ENCODE results near the gene ABCA3.

Gene ABCA3

GRCh38 chr16:2340564-2341455, at the start of gene ABCA3:
ABCA3 (minus strand) TSS chr16:2340728; CDS start chr16:2326466, 14,262 bp downstream.
- peak; percentile 95 to 99 (median 97) for DNase-seq

GRCh38 chr16:2388875-2389433, 48.4 kb upstream of the ABCA3 start:
- DNase-seq, result peak in 2 of 3 experiments; percentile 3 to 40

- DNase-seq, result no peak
Measured at GRCh38 chr16:2388139-2388874, 47.8 kb upstream of the ABCA3 start.

- no peak for DNase-seq
Measured at GRCh38 chr16:2386990-2387389, 46.5 kb upstream of the ABCA3 start.

- peak in 1 of 3 experiments; percentile 7 for DNase-seq
Measured at GRCh38 chr16:2385982-2386381, 45.5 kb upstream of the ABCA3 start.

GRCh38 chr16:2385190-2385836, 44.8 kb upstream of the ABCA3 start:
- DNase-seq, result no peak

- DNase-seq, result no peak
Measured at GRCh38 chr16:2384426-2384825, 43.9 kb upstream of the ABCA3 start.

GRCh38 chr16:2383501-2383900, 43.0 kb upstream of the ABCA3 start:
- DNase-seq, result no peak

GRCh38 chr16:2374644-2375043, 34.1 kb upstream of the ABCA3 start:
- no peak for DNase-seq

- no peak for DNase-seq
Measured at GRCh38 chr16:2373176-2373575, 32.6 kb upstream of the ABCA3 start.

- no peak for DNase-seq
Measured at GRCh38 chr16:2372684-2373083, 32.2 kb upstream of the ABCA3 start.

GRCh38 chr16:2371421-2371820, 30.9 kb upstream of the ABCA3 start:
- DNase-seq, result no peak

- DNase-seq, result no peak
Measured at GRCh38 chr16:2370721-2371120, 30.2 kb upstream of the ABCA3 start.

GRCh38 chr16:2366660-2367309, 26.3 kb upstream of the ABCA3 start:
- no peak for DNase-seq

GRCh38 chr16:2365397-2366294, 25.1 kb upstream of the ABCA3 start:
- peak in 1 of 3 experiments; percentile 28 for DNase-seq

GRCh38 chr16:2364638-2365210, 24.2 kb upstream of the ABCA3 start:
- peak in 2 of 3 experiments; percentile 35 to 51 for DNase-seq

GRCh38 chr16:2362218-2362617, 21.7 kb upstream of the ABCA3 start:
- DNase-seq, result no peak

- no peak for DNase-seq
Measured at GRCh38 chr16:2361129-2361528, 20.6 kb upstream of the ABCA3 start.

GRCh38 chr16:2359919-2360318, 19.4 kb upstream of the ABCA3 start:
- no peak for DNase-seq

- no peak for DNase-seq
Measured at GRCh38 chr16:2358811-2359210, 18.3 kb upstream of the ABCA3 start.

GRCh38 chr16:2357331-2357730, 16.8 kb upstream of the ABCA3 start:
- no peak for DNase-seq

Measured in NCI-H1417 (cell line).